Breast epithelium (tissue), 4 donors: ENCODE measurements around the gene HAGH. TPM values are rescaled to one million over a fixed set of nuclear protein-coding genes. Genes with fewer than 3 reads are reported as not detected.

Experiments used
- DNase-seq, 2 donors: peaks; one replicate each; pipeline ENCODE4 v3.0.0-alpha.2; 2019; ENCODE audit warnings: low spot score in 2 of 2
- H3K27ac ChIP-seq, 2 donors: fragments of 200-600 bp; sonication (generic) in 1 of 2; one replicate each; pipeline ENCODE4 v1.5.1; 2016 to 2019; ENCODE audit warnings: mild to moderate bottlenecking in 1 of 2
- H3K27me3 ChIP-seq, 2 donors: fragments of 200-600 bp; sonication (generic) in 1 of 2; one replicate each; pipeline versions ENCODE4 v1.5.1 to v1.6.0; 2017 to 2019; ENCODE audit warnings: control low read depth in 1 of 2, mild to moderate bottlenecking in 1 of 2
- H3K36me3 ChIP-seq: fragments of 200-600 bp; one replicate; pipeline ENCODE4 v1.5.1; 2019
- H3K4me1 ChIP-seq, 2 donors: fragments of 200-600 bp; sonication (generic); one replicate each; pipeline ENCODE4 v1.5.1; 2016 to 2019; ENCODE audit warnings: control low read depth in 1 of 2
- H3K4me3 ChIP-seq, 3 donors: fragments of 200-600 bp; sonication (generic); 1 replicate in 2 of 3; 2 replicates in 1 of 3; pipeline ENCODE4 v1.5.1; 2016 to 2019; ENCODE audit warnings: mild to moderate bottlenecking in 3 of 3, moderate library complexity in 2 of 3
- H3K9me3 ChIP-seq, 2 donors: fragments of 200-600 bp; sonication (generic) in 1 of 2; one replicate each; pipeline ENCODE4 v1.5.1; 2016 to 2019; ENCODE audit warnings: control low read depth in 1 of 2
- CTCF ChIP-seq, 3 donors: fragments of 450-650 bp; IDR thresholded peaks; one replicate each; pipeline ENCODE4 v1.5.1; 2016 to 2017; ENCODE audit warnings: antibody characterized with exemption in 3 of 3, mild to moderate bottlenecking in 3 of 3, moderate library complexity in 3 of 3
- POLR2A ChIP-seq: fragments of 450-650 bp; IDR thresholded peaks from one replicate; pipeline ENCODE4 v1.6.1; 2016; ENCODE audit warnings: antibody characterized with exemption, mild to moderate bottlenecking, moderate library complexity
- POLR2AphosphoS5 ChIP-seq, 3 donors: sonication (generic); formaldehyde crosslinking; IDR thresholded peaks; one replicate each; pipeline ENCODE4 v1.6.1; 2017; ENCODE audit warnings: antibody characterized with exemption in 3 of 3
- intact Hi-C: fragments of 100-400 bp; cut with DNase I; formaldehyde crosslinking; loops from one replicate; pipeline ENCODE4 v1.15.1; 2023; ENCODE audit warnings: low total_unique reads
- total RNA-seq, 3 donors: library from RNA; depleted of rRNA; stranded (reverse); fragments of >200 nt; gene quantifications; one replicate each; pipeline ENCODE4 v1.1.0, GENCODE V29; 2016

Gene HAGH
- total RNA-seq, 3 donors from 2014 or later: 61.9 to 114 (median 74.7) TPM

- no peaks in the 10 kb centered on the region for H3K9me3 ChIP-seq
- peaks cover 0 to 15% of the 10 kb centered on the region in 2 donors for H3K4me1 ChIP-seq
- H3K36me3 ChIP-seq: peaks cover 5% of the 10 kb centered on the region
- DNase-seq: no peak
- no peaks in the 10 kb centered on the region for H3K27me3 ChIP-seq
- intact Hi-C loops: no loop called here
- H3K4me3 ChIP-seq: no peak overlapping the region
- H3K27ac ChIP-seq: no peak overlapping the region
- TF ChIP-seq POLR2AphosphoS5 (IDR thresholded peaks at IDR 0.05) (no peak), CTCF (IDR thresholded peaks at IDR 0.05) (no peak), POLR2A (no peak)
These were observed 46.6 kb downstream of the HAGH start for GRCh38 chr16:1779741-1780676.

- H3K9me3 ChIP-seq: no peaks in the 10 kb centered on the region
These were observed 47.4 kb downstream of the HAGH start for GRCh38 chr16:1779234-1779701.

GRCh38 chr16:1778200-1779179, 48.1 kb downstream of the HAGH start:
- Histone ChIP-seq H3K27me3 (no peaks in the 10 kb centered on the region), H3K4me1 (peaks cover 8 to 21% of the 10 kb centered on the region in 2 donors), H3K27ac (no peak overlapping the region), H3K4me3 (no peak overlapping the region), H3K9me3 (no peaks in the 10 kb centered on the region), H3K36me3 (peaks cover 5% of the 10 kb centered on the region)
- TF ChIP-seq POLR2AphosphoS5 (IDR thresholded peaks at IDR 0.05) (no peak), POLR2A (no peak), CTCF (IDR thresholded peaks at IDR 0.05) (no peak)
- DNase-seq: no peak
- intact Hi-C loops: no loop called here

More at GRCh38 chr16:1779234-1779701, 47.4 kb downstream of the HAGH start:
- Histone ChIP-seq H3K27ac (no peak overlapping the region), H3K4me3 (no peak overlapping the region), H3K27me3 (no peaks in the 10 kb centered on the region), H3K36me3 (peaks cover 5% of the 10 kb centered on the region), H3K4me1 (peaks cover 4 to 21% of the 10 kb centered on the region in 2 donors)
- DNase-seq: no peak
- intact Hi-C loops: no loop called here
- no peak for TF ChIP-seq CTCF (IDR thresholded peaks at IDR 0.05)
- TF ChIP-seq POLR2AphosphoS5 (IDR thresholded peaks at IDR 0.05): no peak
- no peak for TF ChIP-seq POLR2A

- H3K36me3 ChIP-seq: peaks cover 5% of the 10 kb centered on the region
- intact Hi-C loops: no loop called here
These were observed 49.0 kb downstream of the HAGH start for GRCh38 chr16:1777375-1778199.

More at GRCh38 chr16:1777375-1778199, 49.0 kb downstream of the HAGH start:
- H3K27ac ChIP-seq: no peak overlapping the region
- no peaks in the 10 kb centered on the region for H3K27me3 ChIP-seq
- DNase-seq: no peak
- no peaks in the 10 kb centered on the region for H3K9me3 ChIP-seq
- H3K4me1 ChIP-seq: peaks cover 8 to 21% of the 10 kb centered on the region in 2 donors
- TF ChIP-seq POLR2A (no peak), CTCF (IDR thresholded peaks at IDR 0.05) (no peak), POLR2AphosphoS5 (IDR thresholded peaks at IDR 0.05) (no peak)
- no peak overlapping the region for H3K4me3 ChIP-seq
